OCI-LY3 (cell line): ENCODE results near the gene CYP4F2.
"Not testable (repeated sequence)": the region's sequence is repeated elsewhere in the genome, so short reads cannot be mapped to it uniquely, and the experiment has no call there.

ENCODE experiments used
- H2AFZ ChIP-seq: fragments of 200-600, 300-600 bp; shearing (Covaris generic); 2 replicates; pipeline ENCODE4 v1.6.0; 2014; ENCODE audit warnings: antibody characterized with exemption, low read depth, low read length
- H3K27ac ChIP-seq: fragments of 200-600, 300-600 bp; sonication (generic); 2 replicates; pipeline ENCODE4 v1.5.1; 2014; ENCODE audit warnings: mild to moderate bottlenecking, low read length, moderate library complexity, mixed read lengths
- H3K27me3 ChIP-seq: fragments of 200-600, 300-600 bp; sonication (generic); 2 replicates; pipeline ENCODE4 v1.6.1; 2014; ENCODE audit warnings: low read depth, low read length, mixed read lengths
- H3K36me3 ChIP-seq: fragments of 200-600, 300-600 bp; sonication (generic); replicated peaks from 2 replicates; pipeline ENCODE3; 2014; ENCODE audit warnings: low read depth, low read length, mixed read lengths
- H3K4me1 ChIP-seq: fragments of 300-600, 200-600 bp; sonication (generic); 2 replicates; pipeline ENCODE4 v1.6.1; 2014; ENCODE audit warnings: low read length, mixed read lengths
- H3K4me2 ChIP-seq: fragments of 200-600, 300-600 bp; sonication (generic); 2 replicates; pipeline ENCODE4 v1.6.1; 2014; ENCODE audit warnings: low read length, mixed read lengths
- H3K4me3 ChIP-seq: fragments of 300-600, 200-600 bp; sonication (generic); 2 replicates; pipeline ENCODE4 v1.5.1; 2014; ENCODE audit warnings: antibody characterized with exemption, mild to moderate bottlenecking, low read length, moderate library complexity
- H3K79me2 ChIP-seq: fragments of 300-600, 200-600 bp; shearing (Covaris generic); 2 replicates; pipeline ENCODE4 v1.6.1; 2014; ENCODE audit warnings: mild to moderate bottlenecking, low read length, mixed read lengths
- H3K9ac ChIP-seq: fragments of 300-600, 200-600 bp; shearing (Covaris generic); 2 replicates; pipeline ENCODE4 v1.6.0; 2014; ENCODE audit warnings: mild to moderate bottlenecking, low read length, moderate library complexity
- H3K9me3 ChIP-seq: fragments of 200-600, 300-600 bp; shearing (Covaris generic); 2 replicates; pipeline ENCODE4 v1.6.1; 2014; ENCODE audit warnings: low read length, mixed read lengths; ENCODE audit not compliant: insufficient read depth
- H4K20me1 ChIP-seq: fragments of 200-600, 300-600 bp; sonication (generic); 2 replicates; pipeline ENCODE4 v1.6.1; 2016; ENCODE audit warnings: low read length, mixed read lengths; ENCODE audit not compliant: insufficient read depth
- EZH2phosphoT487 ChIP-seq: fragments of 200-600 bp; shearing (Covaris generic); IDR thresholded peaks from 2 replicates; pipeline ENCODE4 v1.6.1; 2018; ENCODE audit warnings: antibody characterized with exemption, mixed run types, low read depth
- TF ChIP-seq, protein P1 (sequence below): fragments of 200-600, 300-600 bp; sonication (generic); IDR thresholded peaks from 2 replicates; pipeline ENCODE4 v1.5.1; 2014; ENCODE audit warnings: antibody characterized with exemption, low read length, low read depth

The CYP4F2 gene

DNA sequence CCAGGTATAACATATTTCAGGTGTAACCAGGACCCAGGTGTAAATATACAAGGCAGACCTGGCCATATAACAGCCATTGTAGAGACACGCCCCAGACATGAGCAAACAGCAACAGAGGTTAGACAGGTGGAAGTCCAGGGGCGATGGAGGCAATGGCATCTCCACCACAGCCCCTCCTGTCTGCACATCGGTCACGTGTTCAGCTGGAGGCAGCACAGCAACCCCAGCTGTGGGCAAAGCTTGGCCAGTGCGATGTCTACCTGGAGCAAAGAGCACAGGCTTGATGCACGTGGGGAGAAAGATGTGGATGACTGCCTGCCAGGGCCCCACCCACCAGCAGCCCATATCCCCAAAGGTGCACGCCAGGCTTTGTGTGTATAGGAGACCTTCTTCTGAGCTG is 4.4 kb downstream of the CYP4F2 start:
- H4K20me1 ChIP-seq: no peaks in the 10 kb centered on the region
- H3K4me2 ChIP-seq: no peak overlapping the region
- H3K27ac ChIP-seq: no peak overlapping the region
- no peak overlapping the region for H3K4me3 ChIP-seq
- no peak overlapping the region for H3K9ac ChIP-seq
- H3K36me3 ChIP-seq: no peaks in the 10 kb centered on the region
- H3K9me3 ChIP-seq: no peaks in the 10 kb centered on the region
- TF ChIP-seq, protein P1, sequence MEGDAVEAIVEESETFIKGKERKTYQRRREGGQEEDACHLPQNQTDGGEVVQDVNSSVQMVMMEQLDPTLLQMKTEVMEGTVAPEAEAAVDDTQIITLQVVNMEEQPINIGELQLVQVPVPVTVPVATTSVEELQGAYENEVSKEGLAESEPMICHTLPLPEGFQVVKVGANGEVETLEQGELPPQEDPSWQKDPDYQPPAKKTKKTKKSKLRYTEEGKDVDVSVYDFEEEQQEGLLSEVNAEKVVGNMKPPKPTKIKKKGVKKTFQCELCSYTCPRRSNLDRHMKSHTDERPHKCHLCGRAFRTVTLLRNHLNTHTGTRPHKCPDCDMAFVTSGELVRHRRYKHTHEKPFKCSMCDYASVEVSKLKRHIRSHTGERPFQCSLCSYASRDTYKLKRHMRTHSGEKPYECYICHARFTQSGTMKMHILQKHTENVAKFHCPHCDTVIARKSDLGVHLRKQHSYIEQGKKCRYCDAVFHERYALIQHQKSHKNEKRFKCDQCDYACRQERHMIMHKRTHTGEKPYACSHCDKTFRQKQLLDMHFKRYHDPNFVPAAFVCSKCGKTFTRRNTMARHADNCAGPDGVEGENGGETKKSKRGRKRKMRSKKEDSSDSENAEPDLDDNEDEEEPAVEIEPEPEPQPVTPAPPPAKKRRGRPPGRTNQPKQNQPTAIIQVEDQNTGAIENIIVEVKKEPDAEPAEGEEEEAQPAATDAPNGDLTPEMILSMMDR: no peak
- TF ChIP-seq EZH2phosphoT487: no peak
- peaks cover 11% of the 10 kb centered on the region; the same call in 1 of the 2 replicates for H3K27me3 ChIP-seq
- no peaks in the 10 kb centered on the region for H3K79me2 ChIP-seq
- H3K4me1 ChIP-seq: no peaks in the 10 kb centered on the region
- H2AFZ ChIP-seq: no peak overlapping the region

DNA sequence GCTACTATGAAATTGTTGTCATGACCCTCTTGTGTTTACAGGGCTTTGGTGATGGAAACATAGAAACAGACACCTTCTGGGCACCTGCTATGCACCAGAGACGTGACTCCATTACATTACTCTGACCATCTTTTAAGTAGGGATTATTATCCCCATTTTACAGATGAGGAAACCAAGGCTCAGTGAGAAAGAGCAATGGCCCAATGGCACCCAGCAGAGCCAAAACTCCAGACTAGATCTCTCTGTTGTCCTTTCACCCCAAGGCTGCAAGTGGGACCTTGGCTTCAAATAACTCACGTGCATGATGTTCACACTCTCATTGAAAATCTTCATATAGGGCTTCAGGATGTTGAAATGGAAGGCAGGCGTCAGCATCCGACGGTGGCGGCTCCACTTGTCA is 5.9 kb downstream of the CYP4F2 start:
- Histone ChIP-seq H3K9me3 (no peaks in the 10 kb centered on the region), H4K20me1 (no peaks in the 10 kb centered on the region), H3K79me2 (no peaks in the 10 kb centered on the region), H3K4me1 (no peaks in the 10 kb centered on the region), H2AFZ (no peak overlapping the region), H3K27me3 (peaks cover 11% of the 10 kb centered on the region; the same call in 1 of the 2 replicates), H3K9ac (no peak overlapping the region), H3K27ac (no peak overlapping the region), H3K36me3 (no peaks in the 10 kb centered on the region), H3K4me3 (no peak overlapping the region), H3K4me2 (no peak overlapping the region)
- TF ChIP-seq, protein P1: no peak
- no peak for TF ChIP-seq EZH2phosphoT487

DNA sequence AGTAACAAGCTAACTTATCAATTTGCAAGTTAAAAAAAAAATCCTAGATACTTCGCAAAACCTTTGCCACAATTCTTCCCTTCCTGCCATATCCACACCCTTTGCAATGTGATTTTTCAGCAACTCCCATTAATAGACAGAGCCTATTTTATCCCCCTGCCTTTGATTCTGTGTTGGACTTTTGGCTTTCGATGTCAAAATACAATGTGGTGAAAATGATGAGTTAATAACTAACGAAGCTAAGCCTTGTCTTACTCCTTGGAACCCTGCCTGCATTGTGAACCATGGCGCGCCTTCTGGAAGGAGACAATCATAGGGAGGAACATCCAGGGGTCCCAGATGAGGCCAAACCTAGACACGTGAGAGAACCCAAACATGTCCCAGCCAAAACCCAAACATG is 6.4 kb downstream of the CYP4F2 start:
- H3K9ac ChIP-seq: no peak overlapping the region
- H3K79me2 ChIP-seq: no peaks in the 10 kb centered on the region
- no peaks in the 10 kb centered on the region for H3K9me3 ChIP-seq
- H3K4me3 ChIP-seq: no peak overlapping the region
- no peak for TF ChIP-seq EZH2phosphoT487
- TF ChIP-seq, protein P1: no peak
- H2AFZ ChIP-seq: no peak overlapping the region
- no peaks in the 10 kb centered on the region for H3K4me1 ChIP-seq
- H3K4me2 ChIP-seq: no peak overlapping the region
- peaks cover 11% of the 10 kb centered on the region; the same call in 1 of the 2 replicates for H3K27me3 ChIP-seq
- H4K20me1 ChIP-seq: no peaks in the 10 kb centered on the region
- no peaks in the 10 kb centered on the region for H3K36me3 ChIP-seq
- H3K27ac ChIP-seq: no peak overlapping the region

- peaks cover 17% of the 10 kb centered on the region for H3K27me3 ChIP-seq
- not testable (repeated sequence) for H3K36me3 ChIP-seq, H3K9ac ChIP-seq, H3K79me2 ChIP-seq, H3K4me2 ChIP-seq, H3K4me3 ChIP-seq, H3K4me1 ChIP-seq, H2AFZ ChIP-seq, H3K27ac ChIP-seq, H4K20me1 ChIP-seq, H3K9me3 ChIP-seq
Measured at GRCh38 chr19:15889339-15889738, 8.5 kb downstream of the CYP4F2 start.

GRCh38 chr19:15885919-15886318 is 12.0 kb downstream of the CYP4F2 start:
- Histone ChIP-seq H3K79me2 (no peaks in the 10 kb centered on the region), H3K4me3 (no peak overlapping the region), H3K9me3 (no peaks in the 10 kb centered on the region), H3K4me1 (no peaks in the 10 kb centered on the region), H2AFZ (no peak overlapping the region), H3K36me3 (no peaks in the 10 kb centered on the region), H4K20me1 (no peaks in the 10 kb centered on the region), H3K4me2 (no peak overlapping the region), H3K9ac (no peak overlapping the region), H3K27ac (no peak overlapping the region), H3K27me3 (peaks cover 11% of the 10 kb centered on the region)
- TF ChIP-seq EZH2phosphoT487: no peak
- TF ChIP-seq, protein P1: no peak
